Measurements from ENCODE around the gene NSD2.

DNA sequence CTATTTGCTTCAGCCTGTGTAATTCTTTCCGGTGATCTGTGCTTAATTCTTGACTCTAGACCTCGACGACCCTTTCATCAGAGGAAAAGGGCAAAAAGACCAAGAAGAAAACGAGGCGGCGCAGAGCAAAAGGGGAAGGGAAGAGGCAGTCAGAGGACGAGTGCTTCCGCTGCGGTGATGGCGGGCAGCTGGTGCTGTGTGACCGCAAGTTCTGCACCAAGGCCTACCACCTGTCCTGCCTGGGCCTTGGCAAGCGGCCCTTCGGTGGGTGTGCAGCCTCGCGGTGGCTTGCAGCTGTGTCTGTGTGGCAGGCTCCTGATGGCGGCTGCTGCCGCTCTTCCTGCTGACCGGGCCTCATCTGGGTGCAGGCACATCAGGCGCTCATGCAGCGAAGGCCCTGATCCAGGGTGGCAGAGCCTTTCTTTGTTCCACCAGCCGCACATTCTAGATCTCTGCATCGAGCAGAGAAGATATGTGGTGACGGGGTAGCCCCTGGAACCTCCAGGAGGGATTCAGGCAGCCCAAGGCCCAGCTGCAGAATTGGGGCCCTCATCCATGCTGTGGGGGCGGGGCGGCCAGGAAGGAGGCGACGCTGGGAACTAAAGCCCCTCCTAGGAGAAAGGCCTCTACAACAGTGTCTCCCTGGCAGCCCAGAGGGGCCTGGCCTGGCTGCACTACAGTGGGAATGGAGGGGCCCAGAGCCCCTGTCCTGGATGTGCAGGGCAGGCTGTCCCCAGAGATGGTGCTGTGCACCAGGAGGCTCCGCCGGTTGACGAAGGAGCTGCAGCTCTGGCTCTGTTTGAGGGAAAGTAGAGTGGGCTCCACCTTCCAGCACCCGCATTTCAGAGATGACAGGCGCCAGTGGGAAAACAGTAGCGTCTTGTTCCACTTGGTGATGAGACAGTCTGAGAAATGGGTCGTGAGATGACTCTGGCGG, 105.5 kb downstream of the NSD2 start:
- TF ChIP-seq, protein P1, sequence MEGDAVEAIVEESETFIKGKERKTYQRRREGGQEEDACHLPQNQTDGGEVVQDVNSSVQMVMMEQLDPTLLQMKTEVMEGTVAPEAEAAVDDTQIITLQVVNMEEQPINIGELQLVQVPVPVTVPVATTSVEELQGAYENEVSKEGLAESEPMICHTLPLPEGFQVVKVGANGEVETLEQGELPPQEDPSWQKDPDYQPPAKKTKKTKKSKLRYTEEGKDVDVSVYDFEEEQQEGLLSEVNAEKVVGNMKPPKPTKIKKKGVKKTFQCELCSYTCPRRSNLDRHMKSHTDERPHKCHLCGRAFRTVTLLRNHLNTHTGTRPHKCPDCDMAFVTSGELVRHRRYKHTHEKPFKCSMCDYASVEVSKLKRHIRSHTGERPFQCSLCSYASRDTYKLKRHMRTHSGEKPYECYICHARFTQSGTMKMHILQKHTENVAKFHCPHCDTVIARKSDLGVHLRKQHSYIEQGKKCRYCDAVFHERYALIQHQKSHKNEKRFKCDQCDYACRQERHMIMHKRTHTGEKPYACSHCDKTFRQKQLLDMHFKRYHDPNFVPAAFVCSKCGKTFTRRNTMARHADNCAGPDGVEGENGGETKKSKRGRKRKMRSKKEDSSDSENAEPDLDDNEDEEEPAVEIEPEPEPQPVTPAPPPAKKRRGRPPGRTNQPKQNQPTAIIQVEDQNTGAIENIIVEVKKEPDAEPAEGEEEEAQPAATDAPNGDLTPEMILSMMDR (IDR thresholded peaks at IDR 0.05; ENCODE audit: low read depth, low read length) = no peak
- TF ChIP-seq, protein P2, sequence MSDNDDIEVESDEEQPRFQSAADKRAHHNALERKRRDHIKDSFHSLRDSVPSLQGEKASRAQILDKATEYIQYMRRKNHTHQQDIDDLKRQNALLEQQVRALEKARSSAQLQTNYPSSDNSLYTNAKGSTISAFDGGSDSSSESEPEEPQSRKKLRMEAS (IDR thresholded peaks at IDR 0.05; ENCODE audit: low read depth, low read length) = no peak
- TF ChIP-seq POLR2A (IDR thresholded peaks at IDR 0.05; ENCODE audit: extremely low read depth, insufficient read length) = no peak
